Mesendoderm (in vitro differentiated cells): Measurements from ENCODE around the gene TIA1.
"Not testable (repeated sequence)": the region's sequence is repeated elsewhere in the genome, so short reads cannot be mapped to it uniquely, and the experiment has no call there.

Source experiments
- DNase-seq: peaks from one replicate; pipeline ENCODE4 v3.0.0; 2013
- H2AK5ac ChIP-seq: 2 replicates; pipeline ENCODE4 v1.6.1; 2013; ENCODE audit warnings: low read length, inconsistent platforms
- H2BK120ac ChIP-seq: 2 replicates; pipeline ENCODE4 v1.6.1; 2013; ENCODE audit warnings: low read depth, mild to moderate bottlenecking, low read length, moderate library complexity, mixed read lengths
- H2BK15ac ChIP-seq: replicated peaks from 2 replicates; pipeline ENCODE4 v1.6.1; 2013; ENCODE audit warnings: low read depth, mild to moderate bottlenecking, moderate library complexity
- H2BK5ac ChIP-seq: 2 replicates; pipeline ENCODE4 v1.6.1; 2013; ENCODE audit warnings: low read length, inconsistent platforms
- H3K18ac ChIP-seq: 2 replicates; pipeline ENCODE4 v1.6.1; 2013; ENCODE audit warnings: mild to moderate bottlenecking, low read length, mixed read lengths
- H3K23ac ChIP-seq: one replicate; pipeline ENCODE4 v1.6.1; 2013; ENCODE audit warnings: low read length
- H3K27ac ChIP-seq: 2 replicates; pipeline ENCODE4 v1.5.1; 2013; ENCODE audit warnings: low read depth, mild to moderate bottlenecking, inconsistent platforms, low read length, moderate library complexity
- H3K27me3 ChIP-seq: 2 replicates; pipeline ENCODE4 v1.6.1; 2013; ENCODE audit warnings: low read length, control low read depth, mild to moderate bottlenecking, inconsistent platforms; ENCODE audit not compliant: insufficient read depth, poor library complexity
- H3K36me3 ChIP-seq: 2 replicates; pipeline ENCODE4 v1.6.1; 2013; ENCODE audit warnings: low read length, inconsistent platforms; ENCODE audit not compliant: control insufficient read depth, insufficient read depth
- H3K4ac ChIP-seq: one replicate; pipeline ENCODE4 v1.6.1; 2013; ENCODE audit warnings: low read depth, mild to moderate bottlenecking, low read length, moderate library complexity
- H3K4me1 ChIP-seq: 2 replicates; pipeline ENCODE4 v1.6.1; 2013; ENCODE audit warnings: low read depth, low read length, inconsistent platforms; ENCODE audit not compliant: control insufficient read depth
- H3K4me2 ChIP-seq: 2 replicates; pipeline ENCODE4 v1.6.1; 2013; ENCODE audit warnings: low read length
- H3K4me3 ChIP-seq: 2 replicates; pipeline ENCODE4 v1.5.1; 2013; ENCODE audit warnings: mild to moderate bottlenecking, low read length
- H3K56ac ChIP-seq: one replicate; pipeline ENCODE4 v1.6.1; 2013; ENCODE audit warnings: low read length
- H3K79me1 ChIP-seq: 2 replicates; pipeline ENCODE4 v1.6.1; 2013; ENCODE audit warnings: low read length, inconsistent platforms
- H3K79me2 ChIP-seq: 2 replicates; pipeline ENCODE4 v1.6.1; 2013; ENCODE audit warnings: mild to moderate bottlenecking, low read length; ENCODE audit not compliant: control insufficient read depth, insufficient read depth
- H3K9ac ChIP-seq: 2 replicates; pipeline ENCODE4 v1.6.1; 2013; ENCODE audit warnings: low read length, inconsistent platforms
- H4K5ac ChIP-seq: one replicate; pipeline ENCODE4 v1.6.1; 2013; ENCODE audit warnings: low read length
- H4K8ac ChIP-seq: one replicate; pipeline ENCODE4 v1.6.1; 2013; ENCODE audit warnings: low read depth, mild to moderate bottlenecking, control low read depth, low read length, moderate library complexity
- WGBS: extraction: QIAGEN DNeasy Blood & Tissue Kit; methylation state at CpG from one replicate; pipeline ENCODE4 v1.1.7; 2013; ENCODE audit warnings: low lambda C conversion rate, missing lambda C conversion rate; ENCODE audit not compliant: insufficient coverage; ENCODE audit errors: extremely low coverage; 5-methylcytosine and 5-hydroxymethylcytosine counted together

Gene TIA1

DNA sequence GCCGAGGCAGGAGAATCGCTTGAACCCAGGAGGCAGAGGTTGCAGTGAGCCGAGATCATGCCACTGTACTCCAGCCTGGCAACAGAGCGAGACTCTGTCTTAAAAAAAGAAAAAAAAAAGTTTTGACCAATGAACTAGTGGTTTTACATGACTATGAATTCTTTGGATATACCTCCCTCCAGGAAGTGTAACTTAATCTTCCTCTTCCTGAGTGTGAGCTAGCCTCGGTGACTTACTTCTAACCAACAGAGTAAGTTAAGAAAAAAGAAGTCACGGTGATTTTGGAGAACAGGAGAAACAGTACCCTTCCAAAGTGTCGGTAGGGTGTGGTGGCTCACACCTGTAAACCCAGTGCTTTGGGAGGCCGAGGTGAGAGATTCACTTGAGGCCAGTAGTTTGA is 7.1 kb downstream of the TIA1 start:
- H3K27ac ChIP-seq, result no peak overlapping the region
- DNase-seq, result no peak
- H2BK120ac ChIP-seq, result no peak overlapping the region
- H2AK5ac ChIP-seq, result no peak overlapping the region
- no peak overlapping the region for H3K4me3 ChIP-seq
- no peaks in the 10 kb centered on the region for H3K36me3 ChIP-seq
- H3K56ac ChIP-seq, result no peak overlapping the region
- H3K79me2 ChIP-seq, result peaks cover 73% of the 10 kb centered on the region
- no peak overlapping the region for H3K18ac ChIP-seq
- peaks cover 5% of the 10 kb centered on the region for H3K79me1 ChIP-seq
- peaks cover 7% of the 10 kb centered on the region for H3K4me1 ChIP-seq
- H4K8ac ChIP-seq, result no peak overlapping the region
- no CpG with 5 or more reads among the region's 8 CpGs for WGBS
- H2BK5ac ChIP-seq, result no peak overlapping the region
- no peak overlapping the region for H4K5ac ChIP-seq
- no peak overlapping the region for H3K4me2 ChIP-seq
- no peak overlapping the region for H3K9ac ChIP-seq
- H3K4ac ChIP-seq, result no peak overlapping the region
- H3K27me3 ChIP-seq, result no peaks in the 10 kb centered on the region
- no peak overlapping the region for H3K23ac ChIP-seq
- no peak overlapping the region for H2BK15ac ChIP-seq

DNA sequence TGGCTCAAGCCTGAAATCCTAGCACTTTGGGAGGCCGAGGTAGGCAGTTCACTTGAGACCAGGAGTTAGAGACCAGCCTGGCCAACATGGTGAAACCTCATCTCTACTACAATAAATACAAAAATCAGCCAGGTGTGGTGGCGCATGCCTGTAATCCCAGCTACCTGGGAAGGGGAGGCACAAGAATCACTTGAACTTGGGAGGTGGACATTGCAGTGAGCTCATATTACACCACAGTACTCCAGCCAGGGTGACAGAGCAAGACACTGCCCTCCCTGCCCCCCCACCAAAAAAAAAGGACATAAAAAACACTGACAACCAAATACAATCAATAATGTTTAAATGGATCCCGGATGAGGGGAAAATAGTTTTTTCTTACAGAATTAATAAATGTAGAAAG is 7.8 kb downstream of the TIA1 start:
- H3K4me1 ChIP-seq, result peaks cover 7% of the 10 kb centered on the region
- H3K56ac ChIP-seq, result no peak overlapping the region
- H3K4me2 ChIP-seq, result no peak overlapping the region
- H4K5ac ChIP-seq, result no peak overlapping the region
- H2AK5ac ChIP-seq, result no peak overlapping the region
- H3K18ac ChIP-seq, result no peak overlapping the region
- no CpG with 5 or more reads among the region's 3 CpGs for WGBS
- H3K36me3 ChIP-seq, result no peaks in the 10 kb centered on the region
- no peak overlapping the region for H2BK5ac ChIP-seq
- no peak overlapping the region for H4K8ac ChIP-seq
- peaks cover 66% of the 10 kb centered on the region for H3K79me2 ChIP-seq
- no peak overlapping the region for H3K4ac ChIP-seq
- no peaks in the 10 kb centered on the region for H3K27me3 ChIP-seq
- no peak overlapping the region for H3K23ac ChIP-seq
- H3K4me3 ChIP-seq, result no peak overlapping the region
- no peak overlapping the region for H3K9ac ChIP-seq
- H3K79me1 ChIP-seq, result peaks cover 5% of the 10 kb centered on the region
- no peak overlapping the region for H3K27ac ChIP-seq
- no peak for DNase-seq
- H2BK120ac ChIP-seq, result no peak overlapping the region
- H2BK15ac ChIP-seq, result no peak overlapping the region

DNA sequence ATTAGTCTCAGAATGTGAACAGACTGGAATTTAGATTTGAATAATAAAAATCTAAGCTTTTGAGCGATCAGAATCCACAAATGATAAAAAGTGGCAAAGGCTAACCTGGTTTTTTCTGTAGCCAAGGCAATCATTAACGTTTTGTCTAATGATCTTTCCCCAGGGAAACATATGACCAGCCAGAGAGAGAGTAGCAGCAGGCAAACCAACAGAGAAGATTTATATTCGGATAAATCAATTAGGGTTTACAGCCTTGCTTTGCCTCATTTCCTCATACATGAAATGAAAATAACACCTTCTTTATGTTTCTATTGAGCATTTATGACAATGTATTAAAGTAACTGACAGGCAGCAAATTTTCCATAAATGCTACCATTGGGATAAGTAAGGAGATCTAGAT is 14.5 kb downstream of the TIA1 start:
- H3K79me2 ChIP-seq, result peaks cover 10% of the 10 kb centered on the region
- H3K79me1 ChIP-seq, result peaks cover 4% of the 10 kb centered on the region
- H4K5ac ChIP-seq, result no peak overlapping the region
- no peak overlapping the region for H3K18ac ChIP-seq
- H3K9ac ChIP-seq, result no peak overlapping the region
- no peak overlapping the region for H3K27ac ChIP-seq
- no peak overlapping the region for H2BK120ac ChIP-seq
- H3K23ac ChIP-seq, result no peak overlapping the region
- H3K4me2 ChIP-seq, result no peak overlapping the region
- no peaks in the 10 kb centered on the region for H3K4me1 ChIP-seq
- H3K4ac ChIP-seq, result no peak overlapping the region
- H2AK5ac ChIP-seq, result no peak overlapping the region
- H2BK15ac ChIP-seq, result no peak overlapping the region
- no peak overlapping the region for H3K56ac ChIP-seq
- DNase-seq, result no peak
- no peak overlapping the region for H2BK5ac ChIP-seq
- no peak overlapping the region for H4K8ac ChIP-seq
- H3K36me3 ChIP-seq, result peaks cover 2% of the 10 kb centered on the region
- WGBS, result no CpG with 5 or more reads among the region's 3 CpGs
- no peaks in the 10 kb centered on the region for H3K27me3 ChIP-seq
- no peak overlapping the region for H3K4me3 ChIP-seq

DNA sequence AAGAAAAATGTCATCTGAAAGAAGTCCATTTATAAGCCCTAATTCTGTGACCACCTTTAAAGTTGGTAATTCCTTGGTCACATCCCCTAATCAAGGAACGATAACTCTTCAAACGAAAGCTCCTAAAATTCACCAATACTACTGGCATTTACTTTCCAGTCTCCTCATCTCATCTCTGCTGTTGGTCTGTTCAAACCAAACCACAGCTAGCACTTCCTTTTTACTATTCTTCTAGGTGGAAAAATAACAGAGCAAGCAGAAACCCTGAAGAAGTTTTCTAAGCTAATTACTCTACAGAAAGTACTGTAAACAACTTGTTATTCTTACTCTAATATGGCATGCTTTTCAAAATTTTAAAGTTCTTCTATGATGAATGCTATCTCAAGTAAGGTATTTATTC is 21.6 kb downstream of the TIA1 start:
- Histone ChIP-seq H3K56ac (no peak overlapping the region), H3K36me3 (peaks cover 9% of the 10 kb centered on the region), H3K27me3 (no peaks in the 10 kb centered on the region), H3K18ac (no peak overlapping the region), H3K4me2 (no peak overlapping the region), H4K5ac (no peak overlapping the region), H2BK15ac (no peak overlapping the region), H3K79me1 (peaks cover 2% of the 10 kb centered on the region), H3K79me2 (peaks cover 2% of the 10 kb centered on the region), H4K8ac (no peak overlapping the region), H3K4me1 (no peaks in the 10 kb centered on the region), H2BK120ac (no peak overlapping the region), H3K4ac (no peak overlapping the region), H3K27ac (no peak overlapping the region), H3K4me3 (no peak overlapping the region), H3K9ac (no peak overlapping the region), H2AK5ac (no peak overlapping the region), H3K23ac (no peak overlapping the region), H2BK5ac (no peak overlapping the region)
- no peak for DNase-seq
- no CpG with 5 or more reads among the region's 2 CpGs for whole genome bisulfite sequencing

DNA sequence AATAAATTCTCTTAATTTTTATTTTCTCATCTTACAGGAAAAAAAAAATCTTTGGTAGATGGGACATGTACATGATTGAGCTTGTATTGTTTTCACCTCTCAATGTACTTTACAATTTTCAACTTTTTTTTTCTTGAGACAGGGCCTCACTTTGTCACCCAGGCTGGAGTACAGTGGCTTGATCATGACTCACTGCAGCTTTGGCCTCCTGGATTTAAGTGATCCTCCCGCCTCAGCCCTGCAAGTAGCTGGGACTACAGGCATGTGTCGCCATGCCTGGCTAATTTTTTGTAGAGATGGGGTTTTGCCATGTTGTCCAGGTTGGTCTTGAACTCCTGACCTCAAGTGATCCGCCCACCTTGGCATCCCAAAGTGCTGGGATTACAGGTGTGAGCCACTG is 25.1 kb downstream of the TIA1 start:
- not testable (repeated sequence) for H3K79me1 ChIP-seq, H3K56ac ChIP-seq, H4K5ac ChIP-seq, H3K27ac ChIP-seq, H3K36me3 ChIP-seq, H2BK120ac ChIP-seq, H3K18ac ChIP-seq, H3K4me3 ChIP-seq, H3K4me2 ChIP-seq, H3K27me3 ChIP-seq, H3K4me1 ChIP-seq, H3K79me2 ChIP-seq, H3K9ac ChIP-seq, H2BK15ac ChIP-seq, H3K23ac ChIP-seq, H4K8ac ChIP-seq, H2BK5ac ChIP-seq, H3K4ac ChIP-seq, H2AK5ac ChIP-seq
- DNase-seq, result peak; percentile 26
- no CpG with 5 or more reads among the region's 3 CpGs for WGBS

DNA sequence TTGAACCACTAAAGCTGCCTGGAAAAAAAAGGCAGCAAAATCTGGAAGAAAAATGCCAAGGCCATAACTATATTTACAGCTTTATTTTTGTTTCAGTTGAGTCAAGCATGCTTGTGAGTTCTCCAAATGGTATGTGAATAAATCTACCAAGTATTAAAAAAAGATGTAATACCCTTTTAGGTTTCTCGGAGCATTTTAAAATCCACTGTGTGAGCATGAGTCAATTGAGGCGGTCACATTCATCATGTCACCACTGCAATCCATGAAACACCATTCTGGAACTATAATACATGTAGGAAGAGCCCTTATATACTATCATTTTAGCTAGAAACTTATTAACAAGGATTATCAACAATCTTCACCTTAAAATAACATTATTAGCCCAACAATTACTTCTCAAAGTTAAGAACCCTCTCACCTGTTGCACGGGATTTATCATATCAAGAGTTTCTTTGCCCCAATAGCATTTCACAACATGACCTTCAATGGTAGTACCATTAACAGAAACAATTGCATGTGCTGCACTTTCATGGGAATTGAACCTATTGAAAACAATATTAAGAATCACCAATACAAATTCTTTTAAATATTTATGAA is 33.4 kb downstream of the TIA1 start:
- Histone ChIP-seq H2BK5ac (no peak overlapping the region), H3K27ac (no peak overlapping the region), H3K23ac (no peak overlapping the region), H3K9ac (no peak overlapping the region), H2AK5ac (no peak overlapping the region), H2BK15ac (no peak overlapping the region), H3K4me1 (no peaks in the 10 kb centered on the region), H4K8ac (no peak overlapping the region), H3K27me3 (no peaks in the 10 kb centered on the region), H3K4me3 (no peak overlapping the region), H3K79me1 (no peaks in the 10 kb centered on the region), H3K4ac (no peak overlapping the region), H3K56ac (no peak overlapping the region), H3K4me2 (no peak overlapping the region), H3K79me2 (no peaks in the 10 kb centered on the region), H3K36me3 (peaks cover 1% of the 10 kb centered on the region), H2BK120ac (no peak overlapping the region), H4K5ac (no peak overlapping the region), H3K18ac (no peak overlapping the region)
- WGBS, result no CpG with 5 or more reads among the region's 3 CpGs
- DNase-seq, result no peak
